ENCODE measurements around the gene RAI14. TPM values are rescaled to one million over a fixed set of nuclear protein-coding genes. Genes with fewer than 3 reads are reported as not detected.

The RAI14 gene
- total and polyA plus RNA-seq, 2 donors from 2014 or later: 13.2 to 60.3 TPM

DNA sequence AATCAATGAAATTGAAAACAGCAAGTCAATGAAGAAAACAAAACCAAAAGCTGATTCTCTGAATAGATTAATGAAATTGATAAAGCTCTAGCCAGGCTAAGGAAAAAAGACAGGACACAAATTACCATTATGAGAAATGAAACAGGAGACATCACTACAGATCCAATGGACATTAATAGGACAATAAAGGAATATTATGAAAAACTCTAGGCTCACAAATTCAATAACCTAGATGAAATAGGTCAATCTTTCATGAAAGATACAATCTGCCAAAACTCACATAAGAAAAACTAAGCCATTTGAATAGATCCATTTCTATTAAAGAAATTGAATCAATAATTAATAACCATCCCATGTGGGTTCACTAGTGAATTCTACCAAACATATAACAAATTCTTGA lies 220.1 kb downstream of the RAI14 start:
- Histone ChIP-seq H3K4me1 (ENCODE audit: control insufficient read depth in 2 of 3, insufficient read depth in 2 of 3, low read depth in 1 of 3, low read length in 3 of 3) (no peaks in the 10 kb centered on the region), H3K27me3 (ENCODE audit: control insufficient read depth, insufficient read depth, low read length) (no peaks in the 10 kb centered on the region), H3K4me3 (ENCODE audit: low read length in 3 of 3) (no peak overlapping the region), H3K9me3 (ENCODE audit: control insufficient read depth in 2 of 3, insufficient read depth in 1 of 3, low read length in 3 of 3) (peaks cover 0 to 7% (median 0%) of the 10 kb centered on the region in 3 donors), H3K27ac (ENCODE audit: low read depth in 2 of 2, low read length in 2 of 2) (no peak overlapping the region), H3K9ac (ENCODE audit: low read length in 3 of 3) (no peak overlapping the region), H3K36me3 (ENCODE audit: control insufficient read depth in 2 of 3, insufficient read depth in 3 of 3, low read length in 3 of 3) (no peaks in the 10 kb centered on the region)
- DNase-seq: no peak
- intact Hi-C loops (cut with DNase I): no loop called here
- no peak for FAIRE-seq
- no peak for TF ChIP-seq CTCF (IDR thresholded peaks at IDR 0.05; ENCODE audit: borderline replicate concordance, extremely low read depth, insufficient read depth)

DNA sequence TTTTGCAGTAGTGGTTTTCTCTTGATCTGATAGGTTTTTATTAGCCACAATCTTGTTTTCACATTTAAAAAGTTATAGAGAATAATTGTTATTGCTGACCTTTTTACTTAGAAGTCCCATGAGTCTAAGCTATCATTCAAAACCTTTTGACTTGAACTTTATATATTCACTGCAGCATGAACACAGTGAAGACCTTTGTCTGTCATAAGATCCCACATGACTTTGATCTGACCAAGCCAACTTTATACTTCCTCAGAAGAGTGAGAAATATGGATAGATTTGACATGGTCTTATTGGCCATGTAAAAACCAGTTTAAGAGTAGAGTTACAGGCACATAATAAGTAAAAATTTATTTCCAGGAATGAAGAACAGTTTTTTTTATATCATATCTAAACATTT lies 225.1 kb downstream of the RAI14 start:
- Histone ChIP-seq H3K4me3 (ENCODE audit: low read length in 3 of 3) (no peak overlapping the region), H3K9ac (ENCODE audit: low read length in 3 of 3) (no peak overlapping the region), H3K27me3 (ENCODE audit: control insufficient read depth, insufficient read depth, low read length) (no peaks in the 10 kb centered on the region), H3K27ac (ENCODE audit: low read depth in 2 of 2, low read length in 2 of 2) (no peak overlapping the region), H3K4me1 (ENCODE audit: control insufficient read depth in 2 of 3, insufficient read depth in 2 of 3, low read depth in 1 of 3, low read length in 3 of 3) (no peaks in the 10 kb centered on the region), H3K36me3 (ENCODE audit: control insufficient read depth in 2 of 3, insufficient read depth in 3 of 3, low read length in 3 of 3) (no peaks in the 10 kb centered on the region), H3K9me3 (ENCODE audit: control insufficient read depth in 2 of 3, insufficient read depth in 1 of 3, low read length in 3 of 3) (peaks cover 0 to 6% (median 0%) of the 10 kb centered on the region in 3 donors)
- DNase-seq (no peak), FAIRE-seq (no peak)
- TF ChIP-seq CTCF (IDR thresholded peaks at IDR 0.05; ENCODE audit: borderline replicate concordance, extremely low read depth, insufficient read depth): no peak
- intact Hi-C loops (cut with DNase I): no loop called here

Other genes starting within 250 kb of the RAI14 start
- 1.7 TPM for gene TTC23L, start 182.8 kb downstream of the RAI14 start, total RNA-seq
- gene TTC23L, start 182.8 kb downstream of the RAI14 start, polyA plus RNA-seq (ENCODE audit: insufficient read depth, low read depth, low replicate concordance): 0.39 TPM

Measured in kidney (tissue), 14 donors.